ENCODE data around the gene SLCO3A1. TPM values are rescaled to one million over a fixed set of nuclear protein-coding genes. Genes with fewer than 3 reads are reported as not detected.

Gene SLCO3A1
- total and polyA plus RNA-seq, 8 donors, result 2.4 to 38.8 (median 7.7) TPM

DNA sequence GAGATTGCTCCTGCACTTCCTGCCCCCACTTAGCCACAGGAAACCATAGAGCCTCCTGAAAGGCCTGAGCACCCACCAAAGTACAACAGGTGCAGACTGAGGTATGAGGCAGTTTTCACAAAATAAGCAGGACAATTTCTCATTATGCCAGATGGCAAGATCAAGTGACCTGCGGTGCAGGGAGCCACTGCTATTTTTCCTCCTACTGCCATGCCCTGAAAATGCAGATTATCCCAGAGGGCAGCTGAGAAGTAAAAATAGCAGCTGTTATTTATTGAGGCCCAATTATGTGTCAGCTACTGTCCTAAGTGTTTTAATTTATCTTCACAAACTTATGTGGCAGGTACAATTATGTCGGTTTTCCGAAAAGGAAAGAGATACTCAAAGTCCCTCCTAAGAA, 330.6 kb downstream of the SLCO3A1 start:
- no peaks in the 10 kb centered on the region for H3K36me3 ChIP-seq
- no peak for DNase-seq
- H3K27me3 ChIP-seq, result no peaks in the 10 kb centered on the region
- no peak for TF ChIP-seq POLR2AphosphoS5 (IDR thresholded peaks at IDR 0.05)
- TF ChIP-seq POLR2A (IDR thresholded peaks at IDR 0.05), result no peak
- TF ChIP-seq, protein P1, sequence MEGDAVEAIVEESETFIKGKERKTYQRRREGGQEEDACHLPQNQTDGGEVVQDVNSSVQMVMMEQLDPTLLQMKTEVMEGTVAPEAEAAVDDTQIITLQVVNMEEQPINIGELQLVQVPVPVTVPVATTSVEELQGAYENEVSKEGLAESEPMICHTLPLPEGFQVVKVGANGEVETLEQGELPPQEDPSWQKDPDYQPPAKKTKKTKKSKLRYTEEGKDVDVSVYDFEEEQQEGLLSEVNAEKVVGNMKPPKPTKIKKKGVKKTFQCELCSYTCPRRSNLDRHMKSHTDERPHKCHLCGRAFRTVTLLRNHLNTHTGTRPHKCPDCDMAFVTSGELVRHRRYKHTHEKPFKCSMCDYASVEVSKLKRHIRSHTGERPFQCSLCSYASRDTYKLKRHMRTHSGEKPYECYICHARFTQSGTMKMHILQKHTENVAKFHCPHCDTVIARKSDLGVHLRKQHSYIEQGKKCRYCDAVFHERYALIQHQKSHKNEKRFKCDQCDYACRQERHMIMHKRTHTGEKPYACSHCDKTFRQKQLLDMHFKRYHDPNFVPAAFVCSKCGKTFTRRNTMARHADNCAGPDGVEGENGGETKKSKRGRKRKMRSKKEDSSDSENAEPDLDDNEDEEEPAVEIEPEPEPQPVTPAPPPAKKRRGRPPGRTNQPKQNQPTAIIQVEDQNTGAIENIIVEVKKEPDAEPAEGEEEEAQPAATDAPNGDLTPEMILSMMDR (IDR thresholded peaks at IDR 0.05), result no peak
- TF ChIP-seq EP300 (IDR thresholded peaks at IDR 0.05), result no peak
- WGBS, 5 donors, result 87 to 94% (median 91%) methylated on average over 3 of the region's 3 CpGs
- no peak overlapping the region for H3K4me3 ChIP-seq
- H3K4me1 ChIP-seq, result no peaks in the 10 kb centered on the region
- H3K9me3 ChIP-seq, result no peaks in the 10 kb centered on the region
- intact Hi-C loops (cut with DNase I; ENCODE audit: low total_unique reads), result no loop called here
- H3K27ac ChIP-seq, result no peak overlapping the region

DNA sequence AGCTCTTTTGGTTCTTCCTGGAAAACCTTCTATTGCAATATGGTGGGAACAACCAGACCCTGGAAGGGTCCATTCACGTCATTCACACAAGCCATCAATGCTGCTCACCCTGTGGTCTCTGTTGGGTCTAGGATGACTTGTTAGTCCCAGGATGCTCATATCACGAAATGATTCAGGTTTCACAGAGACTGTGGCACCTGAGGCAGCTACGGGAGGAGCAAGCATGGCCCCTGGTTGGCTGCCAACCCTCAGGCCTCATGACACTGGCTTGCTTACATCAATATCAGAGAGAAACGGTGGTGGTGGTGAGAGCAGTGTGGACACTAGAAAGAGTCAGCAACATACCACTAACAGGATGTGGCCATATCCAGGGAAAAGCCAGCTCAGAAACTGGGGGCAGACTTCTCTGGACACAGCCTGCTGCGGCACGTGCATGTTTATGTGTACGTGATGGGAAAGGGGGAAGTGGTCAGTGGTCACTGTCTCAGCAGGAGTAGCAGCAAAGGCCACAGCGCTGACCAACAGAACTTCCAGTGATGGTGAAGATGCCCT, 331.2 kb downstream of the SLCO3A1 start:
- H3K4me3 ChIP-seq, result no peak overlapping the region
- no peaks in the 10 kb centered on the region for H3K9me3 ChIP-seq
- no peaks in the 10 kb centered on the region for H3K4me1 ChIP-seq
- 77 to 84% (median 81%) methylated on average over 8 of the region's 8 CpGs for WGBS, 5 donors
- H3K27ac ChIP-seq, result no peak overlapping the region
- no peak for TF ChIP-seq POLR2A (IDR thresholded peaks at IDR 0.05)
- no peak for TF ChIP-seq POLR2AphosphoS5 (IDR thresholded peaks at IDR 0.05)
- TF ChIP-seq, protein P1 (IDR thresholded peaks at IDR 0.05), result no peak
- no peak for TF ChIP-seq EP300 (IDR thresholded peaks at IDR 0.05)
- H3K36me3 ChIP-seq, result no peaks in the 10 kb centered on the region
- intact Hi-C loops (cut with DNase I; ENCODE audit: low total_unique reads), result no loop called here
- H3K27me3 ChIP-seq, result no peaks in the 10 kb centered on the region
- DNase-seq, result no peak

DNA sequence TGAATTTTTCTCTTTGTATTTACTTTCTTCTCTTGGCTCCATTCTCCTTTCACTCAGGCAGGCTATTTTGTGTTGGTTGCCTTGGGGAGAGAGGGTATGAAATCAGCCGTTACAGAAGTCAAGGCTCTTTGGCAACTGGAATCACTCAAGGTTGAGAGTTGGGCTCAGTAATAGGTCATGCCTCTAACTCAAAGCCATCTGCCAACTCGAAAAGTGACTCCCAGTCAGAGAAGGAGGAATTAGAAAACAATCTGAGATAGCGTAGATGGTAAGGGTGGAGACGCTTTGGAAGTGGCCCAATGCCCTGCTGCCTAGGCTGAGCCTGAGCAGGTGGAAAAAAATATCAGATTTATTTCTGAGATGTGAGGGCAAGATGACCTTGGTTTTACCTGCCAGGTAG, 334.5 kb downstream of the SLCO3A1 start:
- Histone ChIP-seq H3K4me1 (no peaks in the 10 kb centered on the region), H3K36me3 (no peaks in the 10 kb centered on the region), H3K9me3 (no peaks in the 10 kb centered on the region), H3K27ac (no peak overlapping the region), H3K27me3 (no peaks in the 10 kb centered on the region), H3K4me3 (no peak overlapping the region)
- TF ChIP-seq POLR2AphosphoS5 (IDR thresholded peaks at IDR 0.05), result no peak
- TF ChIP-seq, protein P1 (IDR thresholded peaks at IDR 0.05), result no peak
- TF ChIP-seq EP300 (IDR thresholded peaks at IDR 0.05), result no peak
- no peak for TF ChIP-seq POLR2A (IDR thresholded peaks at IDR 0.05)
- intact Hi-C loops (cut with DNase I; ENCODE audit: low total_unique reads), result no loop called here
- WGBS, 5 donors, result 47 to 62% (median 57%) methylated on average over 4 of the region's 4 CpGs
- no peak for DNase-seq

DNA sequence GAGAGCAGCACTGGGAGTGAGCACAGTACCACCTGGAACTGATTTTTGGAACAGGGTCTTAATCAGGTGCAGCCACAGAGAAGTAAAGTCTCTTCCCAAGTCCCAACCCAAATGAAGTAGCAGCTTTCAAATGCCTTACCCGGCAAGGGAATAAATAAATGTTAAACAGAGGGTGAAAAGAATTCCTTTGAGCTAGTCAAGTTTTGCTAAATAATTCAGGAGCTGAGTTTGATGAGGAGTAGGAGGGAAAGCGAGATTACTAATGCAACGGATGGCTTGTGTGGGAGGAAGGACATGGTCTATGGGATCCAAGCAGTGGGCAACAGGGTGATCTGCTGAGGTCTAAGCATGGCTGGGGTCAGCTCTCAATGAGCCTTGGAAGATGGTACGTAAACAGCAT, 335.7 kb downstream of the SLCO3A1 start:
- Histone ChIP-seq H3K36me3 (no peaks in the 10 kb centered on the region), H3K27ac (no peak overlapping the region), H3K4me3 (no peak overlapping the region), H3K9me3 (no peaks in the 10 kb centered on the region), H3K27me3 (no peaks in the 10 kb centered on the region), H3K4me1 (no peaks in the 10 kb centered on the region)
- TF ChIP-seq POLR2AphosphoS5 (IDR thresholded peaks at IDR 0.05), result no peak
- no peak for TF ChIP-seq EP300 (IDR thresholded peaks at IDR 0.05)
- TF ChIP-seq, protein P1 (IDR thresholded peaks at IDR 0.05), result no peak
- no peak for TF ChIP-seq POLR2A (IDR thresholded peaks at IDR 0.05)
- intact Hi-C loops (cut with DNase I; ENCODE audit: low total_unique reads), result no loop called here
- DNase-seq, result no peak
- 80 to 94% (median 89%) methylated on average over 4 of the region's 4 CpGs for WGBS, 5 donors
